ENCODE data around the gene CORIN.

GRCh38 chr4:47692691-47693090 lies 145.2 kb downstream of the CORIN start:
- TF ChIP-seq HOXB5 (CRISPR knock-in tag; IDR thresholded peaks at IDR 0.05) (no peak), MAFK (IDR thresholded peaks at IDR 0.05; ENCODE audit: partially characterized antibody) (no peak), ZNF302 (CRISPR knock-in tag; IDR thresholded peaks at IDR 0.05) (no peak), POLR2A (IDR thresholded peaks at IDR 0.05; ENCODE audit: low read length) (no peak), REST (IDR thresholded peaks at IDR 0.05) (no peak), POLR2AphosphoS2 (conservative IDR thresholded peaks at IDR 0.05; ENCODE audit: low read length) (no peak), MAZ (IDR thresholded peaks at IDR 0.05; ENCODE audit: borderline replicate concordance, low read depth, low read length) (no peak), SMC3 (IDR thresholded peaks at IDR 0.05) (no peak), CTCF (IDR thresholded peaks at IDR 0.05) (no peak)
